Activated gamma-delta T cell treated with anti-CD3 and anti-CD28 coated beads, Interleukin-2, amount 50 U/mL, for 16 hours (primary cell): ENCODE data around the gene KLHDC7B.

Experiments
- DNase-seq: peaks from one replicate; pipeline ENCODE4 v3.0.0-alpha.2; 2020; ENCODE audit warnings: low read depth

The KLHDC7B gene

DNA sequence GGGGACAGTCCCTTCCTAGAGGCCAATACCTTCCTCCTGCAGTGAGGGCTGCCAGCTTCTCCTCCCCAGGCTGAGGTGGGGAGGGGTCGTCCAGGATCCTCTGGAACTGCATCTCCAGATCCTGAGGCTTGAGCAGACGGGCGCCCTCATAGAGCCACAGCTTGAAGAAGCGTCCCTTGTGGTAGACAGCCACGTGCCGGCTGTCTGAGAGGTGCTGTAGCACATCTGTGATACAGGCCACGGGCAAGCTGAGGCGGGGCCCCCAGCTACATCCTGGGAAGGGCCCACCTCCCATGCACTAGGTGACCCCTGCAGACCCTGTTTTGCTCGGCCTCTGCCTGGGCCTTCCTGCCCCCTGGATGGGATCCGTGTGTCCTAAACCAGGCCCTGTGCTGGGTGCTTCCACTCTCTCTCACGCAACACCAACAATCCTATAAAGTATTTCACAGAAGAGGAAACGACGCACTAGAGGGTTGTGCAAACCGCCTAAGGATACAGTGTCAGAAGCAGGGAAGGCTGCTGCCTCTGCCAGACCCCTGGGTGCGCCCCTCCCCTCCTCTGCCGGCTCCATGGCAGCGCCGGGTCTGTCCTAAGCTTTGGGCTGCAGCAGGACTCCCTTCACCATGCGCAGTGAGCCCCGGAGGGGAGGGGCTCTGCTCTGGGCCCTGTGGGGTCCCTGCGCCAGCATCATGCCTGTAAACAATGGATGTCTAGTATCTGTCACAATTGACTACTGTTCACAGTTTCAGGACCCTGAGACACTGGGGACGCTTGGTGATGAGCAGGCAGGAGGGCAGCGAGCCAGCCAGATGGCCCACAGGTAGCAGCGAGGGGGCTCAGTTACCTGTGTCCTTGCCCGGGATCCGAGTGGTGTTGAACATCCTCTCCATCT lies 28.0 kb downstream of the KLHDC7B start:
- DNase-seq: no peak

DNA sequence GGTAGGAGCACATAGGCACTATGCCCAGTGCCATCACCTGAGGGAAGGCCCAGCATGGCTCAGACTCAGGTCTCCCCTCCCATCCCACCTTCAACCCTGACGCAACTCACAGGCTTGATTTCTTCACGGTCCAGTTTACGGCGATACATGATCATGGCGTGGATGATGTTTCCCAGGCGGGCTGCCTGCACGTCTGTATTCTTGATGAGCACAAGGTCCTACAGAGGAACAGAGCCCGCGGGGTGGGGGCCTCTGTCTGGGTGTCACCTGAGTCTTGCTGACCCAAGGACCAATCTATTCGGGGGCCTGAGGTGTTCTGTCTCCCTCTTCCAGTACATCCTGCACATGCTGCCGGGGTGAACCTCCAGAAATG lies 28.7 kb downstream of the KLHDC7B start:
- DNase-seq: no peak

- DNase-seq: no peak
These were observed 29.8 kb downstream of the KLHDC7B start for GRCh38 chr22:50575426-50575941.

- DNase-seq: no peak
These were observed 30.4 kb downstream of the KLHDC7B start for GRCh38 chr22:50576070-50576469.

DNA sequence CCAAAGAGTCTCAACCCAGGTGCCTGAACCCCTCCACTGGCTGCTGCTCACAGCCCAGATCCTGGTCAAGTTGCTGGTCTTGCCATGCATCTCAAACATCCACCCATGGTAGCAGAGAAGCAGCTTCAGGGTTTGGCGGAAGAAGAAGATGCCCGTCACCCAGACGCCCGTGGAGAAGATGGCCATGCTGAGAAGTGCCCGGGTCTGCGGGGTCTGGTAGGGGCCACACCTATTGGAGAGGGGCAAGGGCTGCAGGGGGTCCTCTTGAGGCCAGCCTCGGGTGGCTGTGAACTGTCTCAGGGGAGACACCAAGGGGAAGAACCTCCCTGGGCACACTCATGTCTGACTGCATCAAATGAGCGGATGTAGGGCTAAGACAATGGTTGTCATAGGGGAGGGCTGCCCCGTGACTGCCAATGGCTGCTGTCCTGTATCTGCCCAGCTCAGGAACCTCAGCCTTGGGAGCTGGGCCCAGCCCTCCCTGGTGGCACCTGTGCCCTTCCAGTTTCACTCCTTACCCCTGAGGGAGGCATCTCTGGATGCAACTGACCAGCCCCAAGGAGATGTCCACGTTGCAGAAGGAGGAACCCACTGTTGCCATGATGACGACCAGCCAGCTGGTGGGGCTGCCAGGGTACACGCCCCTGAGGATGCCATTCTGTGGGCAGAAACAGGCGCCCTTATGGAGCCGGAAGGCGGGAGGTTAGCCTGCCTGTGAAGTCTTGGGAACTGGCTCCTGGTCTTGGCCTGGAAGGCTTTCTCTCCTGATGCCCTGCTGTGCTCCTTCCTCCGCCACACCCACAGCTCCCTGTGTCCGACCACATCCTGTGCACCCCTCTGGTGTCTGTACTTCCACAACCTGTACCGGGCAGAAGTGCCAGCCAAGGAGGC lies 31.4 kb downstream of the KLHDC7B start:
- DNase-seq: no peak

DNA sequence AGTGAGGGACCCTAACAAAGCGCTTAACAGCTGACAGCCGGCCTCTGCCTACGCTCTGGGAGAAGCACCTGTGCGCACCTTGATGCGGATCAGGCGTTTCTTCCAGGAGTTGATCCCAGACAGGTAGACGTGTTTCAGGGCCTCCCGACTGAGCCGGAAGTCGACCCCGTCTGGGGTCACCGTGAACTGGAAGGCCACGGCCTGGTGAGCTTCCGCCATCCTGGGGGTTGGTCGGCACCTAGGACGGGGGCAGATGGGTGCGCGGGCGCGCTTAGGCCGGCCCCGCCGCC lies 31.9 kb downstream of the KLHDC7B start:
- DNase-seq: no peak

DNA sequence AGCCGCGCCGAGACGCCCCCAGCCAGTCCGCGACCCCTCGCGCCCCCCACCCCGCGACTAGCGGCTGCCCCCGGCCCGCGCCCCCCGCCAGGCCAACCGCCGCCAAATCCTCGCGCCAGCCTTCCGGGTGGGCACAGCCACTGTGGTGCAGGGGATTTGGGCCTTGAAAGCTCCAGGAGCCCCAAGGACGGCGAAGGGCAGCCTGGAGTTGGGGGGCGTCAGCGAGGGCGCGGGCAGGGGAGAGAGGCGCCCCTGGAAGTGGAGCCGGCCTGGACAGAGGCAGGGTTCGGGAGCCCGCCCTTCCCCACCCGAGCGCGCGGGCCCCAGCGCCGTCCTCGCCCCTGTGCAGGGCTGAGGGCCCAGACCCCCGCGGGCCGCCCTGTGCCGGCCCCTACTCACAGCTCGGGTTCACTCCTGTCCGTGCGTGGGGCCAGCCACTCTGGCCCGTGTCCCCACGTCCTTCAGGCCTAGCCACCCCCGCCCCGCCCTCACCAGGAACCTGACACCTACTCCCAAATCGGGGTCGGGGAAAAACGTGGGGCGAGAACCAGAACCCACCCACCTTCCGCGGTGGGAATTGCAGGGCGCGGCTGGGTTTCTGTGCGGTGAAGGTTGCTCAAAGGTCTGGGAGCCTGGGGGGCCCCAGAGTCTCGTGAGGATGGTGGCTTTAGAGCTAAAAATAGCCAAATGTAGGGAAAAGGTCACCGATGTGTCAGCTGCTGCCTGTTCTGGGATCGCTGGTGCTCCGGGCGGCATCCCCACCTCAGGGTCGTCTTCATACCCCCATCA lies 32.5 kb downstream of the KLHDC7B start, which contains the start of gene CPT1B:
Gene CPT1B (minus strand): TSS at position 441 of the 789 bp plus-strand sequence. CDS start 512 bp downstream, outside the sequence.
- DNase-seq: no peak

DNA sequence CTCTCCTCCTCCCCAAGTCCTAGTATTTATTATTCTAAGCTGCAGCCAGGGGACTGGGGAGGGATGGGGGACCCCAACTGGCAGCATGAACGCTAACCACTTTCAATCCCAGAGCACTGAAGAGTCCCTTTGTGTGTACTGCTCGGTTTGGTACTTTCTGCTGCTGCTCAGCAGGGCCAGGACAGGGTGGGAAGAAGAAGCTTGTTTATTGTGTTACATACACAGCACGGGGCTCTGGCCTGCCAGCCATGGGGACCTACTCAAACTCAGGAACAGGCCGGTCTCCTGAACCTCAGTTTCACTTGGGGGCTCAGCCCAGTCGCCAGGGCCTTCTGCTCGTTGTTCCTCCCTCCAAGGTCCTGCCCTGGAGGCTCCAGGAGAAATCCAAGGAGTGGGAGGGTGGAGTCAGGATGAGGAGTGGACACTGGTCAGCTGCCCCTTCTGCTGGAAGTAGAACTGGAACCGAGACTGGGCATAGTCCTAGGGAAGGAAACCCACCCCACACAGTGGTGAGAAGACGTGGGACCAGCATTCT lies 33.1 kb downstream of the KLHDC7B start:
- no peak for DNase-seq

DNA sequence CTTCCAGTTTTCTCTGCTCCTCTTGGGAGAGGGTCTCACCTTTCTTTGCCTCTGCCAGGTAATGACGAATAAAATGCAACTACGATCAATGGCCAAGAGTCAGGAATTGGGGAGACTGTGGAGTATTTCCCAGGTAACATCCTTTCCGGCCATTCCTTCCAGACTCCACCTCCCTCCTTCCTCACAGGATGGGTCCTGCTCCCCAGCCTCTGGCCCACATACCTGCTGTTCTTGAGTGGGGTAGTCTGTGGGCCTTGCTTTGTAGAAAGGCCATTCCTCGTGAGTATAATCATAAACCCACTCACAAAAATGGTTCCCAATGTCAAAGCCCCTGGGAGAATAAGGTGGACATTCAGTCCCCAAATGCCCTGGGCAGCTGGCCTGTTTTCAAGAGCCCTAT lies 34.1 kb downstream of the KLHDC7B start:
- no peak for DNase-seq

DNA sequence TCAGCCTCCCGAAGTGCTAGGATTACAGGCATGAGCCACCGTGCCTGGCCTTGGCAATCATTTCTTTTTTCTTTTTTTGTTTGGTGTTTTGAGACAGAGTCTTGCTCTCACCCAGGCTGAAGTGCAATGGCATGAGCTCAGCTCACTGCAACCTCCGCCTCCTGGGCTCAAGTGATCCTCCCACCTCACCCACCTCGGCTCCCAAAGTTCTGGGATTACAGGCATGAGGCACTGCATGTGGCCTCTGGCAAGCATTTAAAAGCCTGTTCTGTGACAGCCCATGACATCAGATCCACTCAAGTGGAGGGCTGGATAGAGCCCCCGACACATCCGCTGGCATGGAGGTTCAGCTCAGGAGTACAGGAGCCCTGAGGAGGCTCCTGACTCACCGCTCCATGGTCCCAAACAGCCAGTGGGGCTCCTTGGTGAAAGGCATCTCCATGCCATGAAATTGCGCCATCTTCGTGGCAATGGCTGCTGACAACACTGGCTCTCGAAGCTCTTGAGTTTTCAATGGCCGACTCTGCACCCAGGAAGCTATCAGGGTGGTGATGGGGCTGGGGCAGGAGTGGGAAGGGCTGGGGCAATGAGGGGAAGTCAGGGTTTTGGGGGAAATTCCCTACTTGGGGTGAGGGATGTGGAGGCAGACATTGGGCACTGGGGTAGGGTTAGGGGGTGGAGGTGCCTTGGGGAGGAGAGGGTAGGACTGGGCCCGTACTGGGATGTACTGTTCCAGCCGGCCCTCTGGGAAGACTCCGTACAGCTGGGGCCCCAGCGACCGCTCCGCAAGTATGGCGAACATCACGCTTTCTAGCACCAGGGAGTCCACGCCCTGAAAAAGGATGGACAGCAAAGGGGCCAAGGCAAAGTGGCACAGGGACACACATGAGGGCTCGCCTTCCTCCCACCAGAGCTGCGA lies 35.6 kb downstream of the KLHDC7B start:
- no peak for DNase-seq

DNA sequence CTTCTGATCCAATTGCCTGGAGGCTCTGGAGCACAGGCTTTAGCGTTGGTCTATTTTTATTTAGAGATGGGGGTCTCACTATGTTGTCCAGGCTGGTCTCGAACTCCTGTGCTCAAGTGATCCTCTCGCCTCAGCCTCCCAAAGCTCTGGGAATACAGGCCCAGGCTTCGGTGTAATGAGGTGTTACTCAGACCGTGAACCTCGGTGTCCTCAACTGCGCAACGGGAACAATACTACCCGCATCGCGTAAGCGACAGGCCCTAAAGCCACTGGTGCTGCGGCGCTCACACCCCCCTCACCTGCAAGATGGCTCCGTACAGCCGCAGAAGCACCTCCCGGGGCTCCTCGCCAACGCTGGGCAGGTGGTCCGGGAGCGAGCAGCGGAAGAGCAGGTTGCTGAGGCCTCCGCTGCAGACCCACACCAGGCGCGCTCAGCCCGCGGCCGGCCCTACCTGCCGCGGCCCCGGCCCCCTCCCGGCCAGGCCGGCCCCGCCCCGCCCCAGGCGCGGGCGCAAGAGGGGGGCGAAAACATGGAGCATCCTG lies 36.3 kb downstream of the KLHDC7B start:
- DNase-seq: no peak

GRCh38 chr22:50582493-50583293 lies 37.0 kb downstream of the KLHDC7B start, which contains the start of gene CHKB:
TSS of gene CHKB (minus strand) at chr22:50582849. CDS start at chr22:50582781, 68 bp downstream.
- DNase-seq: peak; percentile 98

- DNase-seq: no peak
These were observed 37.7 kb downstream of the KLHDC7B start for GRCh38 chr22:50583294-50583861.

- DNase-seq: no peak
These were observed 38.7 kb downstream of the KLHDC7B start for GRCh38 chr22:50584106-50585096.

- no peak for DNase-seq
These were observed 39.5 kb downstream of the KLHDC7B start for GRCh38 chr22:50585238-50585637.

DNA sequence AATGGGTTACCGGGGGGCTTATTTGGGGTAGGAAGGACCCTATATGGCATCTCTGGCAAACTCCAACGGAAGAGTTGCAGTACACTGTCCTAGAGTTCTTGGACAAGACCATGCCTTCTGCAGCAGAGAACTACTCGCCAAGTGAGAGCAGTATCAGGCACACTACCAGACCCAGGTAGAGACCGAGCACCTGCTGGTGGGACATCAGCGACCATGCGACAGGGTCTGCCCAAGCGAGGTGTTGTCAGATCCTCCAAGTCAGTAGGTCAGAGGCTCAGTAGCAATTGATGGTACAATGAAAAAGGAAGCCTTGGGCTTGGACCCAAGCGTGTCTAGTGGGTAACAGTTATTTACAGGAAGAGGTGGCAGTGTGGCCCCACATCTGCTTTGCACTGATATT lies 40.1 kb downstream of the KLHDC7B start:
- DNase-seq: no peak

DNA sequence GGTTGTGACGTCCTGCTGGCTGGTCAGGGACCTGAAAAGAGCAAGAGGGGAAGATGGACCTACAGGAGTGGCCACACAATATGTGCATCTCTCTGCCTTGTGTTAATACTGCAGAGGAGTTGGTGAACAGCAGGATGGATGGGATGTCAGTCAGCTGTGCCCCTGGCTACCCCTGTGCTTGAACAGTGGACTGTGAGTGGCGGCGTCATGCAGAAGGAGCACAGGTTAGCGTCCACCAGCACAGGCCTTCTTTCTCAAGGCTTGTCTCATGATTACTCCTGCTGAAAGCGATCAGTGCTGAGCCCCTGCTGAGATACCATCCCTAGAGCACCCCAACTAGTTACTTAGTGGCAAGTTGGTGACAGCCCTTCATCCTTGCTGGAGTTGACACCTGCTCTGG lies 40.7 kb downstream of the KLHDC7B start:
- no peak for DNase-seq

- no peak for DNase-seq
These were observed 41.7 kb downstream of the KLHDC7B start for GRCh38 chr22:50587407-50587806.
